HEK293T (cell line): ENCODE measurements around the gene EXTL1.

Experiments
- CTCF ChIA-PET: fragments of 350-600 bp; formaldehyde crosslinking; extraction: SDS; loops from one replicate; lab custom pipeline; 2021; ENCODE audit warnings: antibody characterized with exemption, inconsistent platforms; lab: Yijun Ruan, JAX
- POLR2A ChIA-PET: fragments of 350-600 bp; formaldehyde crosslinking; extraction: SDS; loops from one replicate; lab custom pipeline; 2020; ENCODE audit warnings: antibody characterized with exemption, inconsistent platforms; lab: Yijun Ruan, JAX
- DNase-seq: peaks from one replicate; pipeline ENCODE4 v3.0.0; 2012; ENCODE audit warnings: mixed read lengths; ENCODE audit errors: extremely low spot score
- ARNT ChIP-seq: fragments of 450-650 bp; IDR thresholded peaks from 2 replicates; pipeline ENCODE4 v1.6.1; 2017; ENCODE audit warnings: mild to moderate bottlenecking
- BHLHE40 ChIP-seq: fragments of 450-650 bp; IDR thresholded peaks from 2 replicates; pipeline ENCODE4 v1.6.1; 2016; ENCODE audit warnings: mild to moderate bottlenecking, moderate library complexity, borderline replicate concordance
- CTBP1 ChIP-seq: fragments of 450-650 bp; IDR thresholded peaks from 2 replicates; pipeline ENCODE4 v1.6.1; 2016; ENCODE audit warnings: borderline replicate concordance
- ELF4 ChIP-seq: fragments of 450-650 bp; IDR thresholded peaks from 2 replicates; pipeline ENCODE4 v1.6.1; 2017; ENCODE audit warnings: antibody characterized with exemption
- FOXA1 ChIP-seq: fragments of 450-650 bp; IDR thresholded peaks from 2 replicates; pipeline ENCODE4 v1.6.1; 2016; ENCODE audit warnings: mild to moderate bottlenecking
- FOXK2 ChIP-seq: fragments of 450-650 bp; IDR thresholded peaks from 2 replicates; pipeline ENCODE4 v1.6.1; 2016; ENCODE audit warnings: mild to moderate bottlenecking
- FOXM1 ChIP-seq: fragments of 450-650 bp; IDR thresholded peaks from 2 replicates; pipeline ENCODE4 v1.6.1; 2017; ENCODE audit warnings: mild to moderate bottlenecking, borderline replicate concordance
- HDGF ChIP-seq: fragments of 450-650 bp; IDR thresholded peaks from 2 replicates; pipeline ENCODE4 v1.6.1; 2017; ENCODE audit warnings: antibody characterized with exemption, borderline replicate concordance
- L3MBTL2 ChIP-seq: fragments of 450-650 bp; conservative IDR thresholded peaks from 2 replicates; pipeline ENCODE4 v1.6.1; 2016; ENCODE audit warnings: mild to moderate bottlenecking
- LEF1 ChIP-seq: fragments of 450-650 bp; IDR thresholded peaks from 2 replicates; pipeline ENCODE4 v1.6.1; 2017; ENCODE audit warnings: mild to moderate bottlenecking, borderline replicate concordance
- NFRKB ChIP-seq: fragments of 450-650 bp; IDR thresholded peaks from 2 replicates; pipeline ENCODE4 v1.6.1; 2016; ENCODE audit warnings: mild to moderate bottlenecking, moderate library complexity
- PKNOX1 ChIP-seq: fragments of 450-650 bp; IDR thresholded peaks from 2 replicates; pipeline ENCODE4 v1.6.1; 2016
- SP1 ChIP-seq: fragments of 450-650 bp; IDR thresholded peaks from 2 replicates; pipeline ENCODE4 v1.6.1; 2017
- SUZ12 ChIP-seq: fragments of 450-650 bp; IDR thresholded peaks from 2 replicates; pipeline ENCODE4 v1.6.1; 2016; ENCODE audit warnings: mild to moderate bottlenecking
- TARDBP ChIP-seq: fragments of 450-650 bp; IDR thresholded peaks from 2 replicates; pipeline ENCODE4 v1.6.1; 2016
- ZNF384 ChIP-seq: fragments of 450-650 bp; IDR thresholded peaks from 2 replicates; pipeline ENCODE4 v1.6.1; 2016

Gene EXTL1

GRCh38 chr1:25990702-25991395, 30.7 kb upstream of the EXTL1 start:
- POLR2A ChIA-PET: no interaction called here
- CTCF ChIA-PET: no interaction called here
- no peak for DNase-seq
- TF ChIP-seq BHLHE40: no peak
- TF ChIP-seq TARDBP: no peak
- no peak for TF ChIP-seq FOXA1
- no peak for TF ChIP-seq SUZ12
- no peak for TF ChIP-seq L3MBTL2
- no peak for TF ChIP-seq ELF4
- TF ChIP-seq FOXM1: no peak
- no peak for TF ChIP-seq SP1
- no peak for TF ChIP-seq ZNF384
- TF ChIP-seq FOXK2: no peak
- TF ChIP-seq LEF1: no peak

DNA sequence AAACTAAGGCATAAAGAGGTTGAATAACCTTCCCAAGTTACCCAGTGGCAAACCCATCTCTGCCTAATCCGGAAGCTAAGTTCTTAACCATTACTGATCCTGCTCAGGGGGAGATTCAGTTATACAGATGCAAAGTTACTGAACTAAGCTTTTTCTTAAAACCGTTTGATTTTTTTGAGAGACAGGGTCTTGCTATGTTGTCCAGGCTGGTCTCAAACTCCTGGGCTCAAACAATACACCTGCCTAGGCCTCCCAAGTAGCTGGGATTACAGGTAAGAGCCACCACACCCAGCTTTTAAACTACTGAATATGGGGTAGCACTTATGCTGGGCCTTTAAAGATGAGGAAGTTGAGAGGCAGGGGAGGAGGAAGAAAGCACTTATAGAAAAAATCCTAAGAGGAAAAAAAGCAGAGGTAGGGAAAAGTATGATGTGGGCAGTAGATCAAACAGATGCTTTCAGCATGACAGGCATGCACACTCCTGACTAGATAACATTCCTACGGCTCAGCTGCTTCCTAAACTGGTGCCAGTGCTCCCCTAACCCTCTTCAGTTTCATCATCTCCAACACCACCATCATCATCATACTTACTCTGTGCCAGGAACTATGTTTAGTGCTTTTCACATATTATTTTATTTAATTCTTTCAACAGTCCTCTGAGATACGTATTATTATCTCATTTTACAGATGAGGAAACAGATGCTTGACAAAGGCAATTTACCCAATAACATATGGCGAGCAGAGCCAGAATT, 29.5 kb upstream of the EXTL1 start:
- CTCF ChIA-PET: no interaction called here
- TF ChIP-seq FOXM1 (no peak), PKNOX1 (no peak), FOXA1 (no peak), CTBP1 (no peak), HDGF (no peak), BHLHE40 (no peak), NFRKB (no peak), LEF1 (no peak), ZNF384 (no peak), SUZ12 (no peak), FOXK2 (no peak)
- no peak for DNase-seq
- POLR2A ChIA-PET: no interaction called here

- TF ChIP-seq HDGF (no peak), SUZ12 (no peak), TARDBP (no peak), NFRKB (no peak), FOXK2 (no peak), ZNF384 (no peak), L3MBTL2 (no peak), ARNT (no peak), ELF4 (no peak)
- POLR2A ChIA-PET: no interaction called here
These were observed 28.8 kb upstream of the EXTL1 start for GRCh38 chr1:25992689-25993171.

GRCh38 chr1:25993197-25993951, 28.2 kb upstream of the EXTL1 start:
- CTCF ChIA-PET: interaction anchor here (2.3 kb wide), 1 partner anchor 98 kb away, joined by 9 read pairs; no protein-coding TSS in a partner anchor
- DNase-seq: no peak
- POLR2A ChIA-PET: interaction anchor here (2.5 kb wide), 1 partner anchor 97 kb away, joined by 10 read pairs; no protein-coding TSS in a partner anchor

More at GRCh38 chr1:25992689-25993171, 28.8 kb upstream of the EXTL1 start:
- DNase-seq: no peak
- CTCF ChIA-PET: no interaction called here

DNA sequence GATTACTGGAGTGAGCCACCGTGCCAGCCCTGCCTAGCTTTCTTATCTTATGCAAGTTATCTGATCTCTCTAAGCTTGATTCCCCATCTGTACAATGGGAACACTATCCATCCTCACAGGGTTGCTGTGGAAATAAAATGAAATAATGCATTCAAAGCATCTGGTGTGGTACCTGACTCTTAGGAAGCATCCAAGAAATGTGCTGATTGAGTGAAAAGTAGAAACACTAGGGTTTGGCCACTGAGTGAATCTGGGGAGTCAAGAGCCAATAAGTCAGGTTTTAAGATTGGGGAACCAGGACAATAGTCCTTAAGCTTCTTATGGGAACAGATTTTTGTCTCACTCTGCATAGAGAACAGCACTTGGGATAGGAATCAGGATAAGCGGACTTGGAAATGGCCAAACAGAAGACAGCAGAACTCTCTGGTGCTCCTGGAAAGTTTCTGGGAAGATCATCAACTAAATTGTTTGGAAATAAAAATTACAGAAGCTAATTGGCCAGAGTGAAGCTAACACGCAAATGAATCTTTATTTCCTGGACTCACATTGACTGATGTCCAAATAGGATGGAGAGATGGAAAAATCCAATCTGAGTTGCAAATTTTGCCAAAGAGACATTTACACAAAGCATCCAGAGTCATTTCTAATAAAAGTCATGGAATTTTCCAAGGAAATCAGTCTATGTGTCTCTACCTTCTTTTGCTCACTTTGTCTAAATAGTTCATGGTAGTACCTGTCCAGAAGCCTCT, 27.0 kb upstream of the EXTL1 start:
- ChIA-PET POLR2A (interaction anchor here (2.5 kb wide), 1 partner anchor 98 kb away, joined by 10 read pairs; no protein-coding TSS in a partner anchor), CTCF (interaction anchor here (2.3 kb wide), 1 partner anchor 99 kb away, joined by 9 read pairs; no protein-coding TSS in a partner anchor)
- TF ChIP-seq TARDBP: no peak
- no peak for TF ChIP-seq BHLHE40
- TF ChIP-seq ZNF384: no peak
- TF ChIP-seq CTBP1: no peak
- TF ChIP-seq FOXA1: no peak
- no peak for TF ChIP-seq FOXK2
- no peak for TF ChIP-seq LEF1
- no peak for TF ChIP-seq SP1
- TF ChIP-seq SUZ12: no peak
- no peak for TF ChIP-seq FOXM1
- TF ChIP-seq ARNT: no peak
- TF ChIP-seq L3MBTL2: no peak
- TF ChIP-seq ELF4: no peak
- TF ChIP-seq PKNOX1: no peak
- TF ChIP-seq NFRKB: no peak
- DNase-seq: no peak

More at GRCh38 chr1:25993197-25993951, 28.2 kb upstream of the EXTL1 start:
- TF ChIP-seq CTBP1 (no peak), PKNOX1 (0 out of 2 replicates have a peak, but pooled peaks have one; percentile 11), ZNF384 (no peak)
